GM20431 (cell line): ENCODE data around the gene PRSS12.
"Not testable (repeated sequence)": the region's sequence is repeated elsewhere in the genome, so short reads cannot be mapped to it uniquely, and the experiment has no call there.

Experiments
- in situ Hi-C: fragments of 300-500 bp; cut with MseI, MboI; formaldehyde crosslinking; loops from one replicate; pipeline ENCODE4 v1.15.0; 2020; ENCODE audit warnings: low sequenced_read_pairs; ENCODE audit not compliant: unreplicated experiment

The PRSS12 gene, protein sequence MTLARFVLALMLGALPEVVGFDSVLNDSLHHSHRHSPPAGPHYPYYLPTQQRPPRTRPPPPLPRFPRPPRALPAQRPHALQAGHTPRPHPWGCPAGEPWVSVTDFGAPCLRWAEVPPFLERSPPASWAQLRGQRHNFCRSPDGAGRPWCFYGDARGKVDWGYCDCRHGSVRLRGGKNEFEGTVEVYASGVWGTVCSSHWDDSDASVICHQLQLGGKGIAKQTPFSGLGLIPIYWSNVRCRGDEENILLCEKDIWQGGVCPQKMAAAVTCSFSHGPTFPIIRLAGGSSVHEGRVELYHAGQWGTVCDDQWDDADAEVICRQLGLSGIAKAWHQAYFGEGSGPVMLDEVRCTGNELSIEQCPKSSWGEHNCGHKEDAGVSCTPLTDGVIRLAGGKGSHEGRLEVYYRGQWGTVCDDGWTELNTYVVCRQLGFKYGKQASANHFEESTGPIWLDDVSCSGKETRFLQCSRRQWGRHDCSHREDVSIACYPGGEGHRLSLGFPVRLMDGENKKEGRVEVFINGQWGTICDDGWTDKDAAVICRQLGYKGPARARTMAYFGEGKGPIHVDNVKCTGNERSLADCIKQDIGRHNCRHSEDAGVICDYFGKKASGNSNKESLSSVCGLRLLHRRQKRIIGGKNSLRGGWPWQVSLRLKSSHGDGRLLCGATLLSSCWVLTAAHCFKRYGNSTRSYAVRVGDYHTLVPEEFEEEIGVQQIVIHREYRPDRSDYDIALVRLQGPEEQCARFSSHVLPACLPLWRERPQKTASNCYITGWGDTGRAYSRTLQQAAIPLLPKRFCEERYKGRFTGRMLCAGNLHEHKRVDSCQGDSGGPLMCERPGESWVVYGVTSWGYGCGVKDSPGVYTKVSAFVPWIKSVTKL

DNA sequence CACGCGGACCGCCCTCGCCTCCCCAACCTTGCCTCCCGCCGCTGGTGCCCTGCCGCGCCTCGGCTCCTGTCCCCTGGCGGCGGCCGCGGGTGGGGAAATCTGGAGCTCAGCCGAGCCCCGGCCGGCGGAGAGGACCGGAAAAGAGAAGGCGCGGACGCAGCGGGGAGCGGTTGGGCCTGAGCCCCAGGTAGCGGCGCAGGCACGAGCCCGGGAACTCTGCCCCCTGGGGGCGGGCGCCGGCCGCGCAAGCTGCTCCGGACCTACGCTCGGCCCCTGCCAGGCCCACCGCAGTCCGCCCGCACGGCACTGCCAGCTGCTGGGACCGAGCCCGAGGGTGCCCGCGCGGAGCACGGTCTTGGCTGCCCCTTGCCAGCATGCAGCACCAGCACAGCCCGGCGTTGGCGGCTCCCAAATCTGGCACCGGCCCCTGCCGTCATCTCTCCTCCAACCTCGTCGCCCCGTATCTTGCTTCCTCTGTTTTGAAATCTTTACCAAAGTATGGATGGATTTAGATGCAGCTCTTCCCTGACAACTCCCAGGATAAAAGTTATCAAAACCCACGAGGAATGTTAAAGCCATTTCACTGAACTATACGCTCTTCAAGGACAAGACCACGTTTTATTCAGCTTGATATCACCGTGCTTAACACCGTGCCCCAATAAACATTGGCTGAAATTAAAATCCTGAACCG, at the start of gene PRSS12:
TSS of gene PRSS12 (minus strand) at position 161 of the 691 bp plus-strand sequence. CDS start 283 bp downstream, outside the sequence.
- in situ Hi-C loops = no loop called here

- in situ Hi-C loops = no loop called here
These were observed 47.6 kb upstream of the PRSS12 start for GRCh38 chr4:118400356-118400755.

DNA sequence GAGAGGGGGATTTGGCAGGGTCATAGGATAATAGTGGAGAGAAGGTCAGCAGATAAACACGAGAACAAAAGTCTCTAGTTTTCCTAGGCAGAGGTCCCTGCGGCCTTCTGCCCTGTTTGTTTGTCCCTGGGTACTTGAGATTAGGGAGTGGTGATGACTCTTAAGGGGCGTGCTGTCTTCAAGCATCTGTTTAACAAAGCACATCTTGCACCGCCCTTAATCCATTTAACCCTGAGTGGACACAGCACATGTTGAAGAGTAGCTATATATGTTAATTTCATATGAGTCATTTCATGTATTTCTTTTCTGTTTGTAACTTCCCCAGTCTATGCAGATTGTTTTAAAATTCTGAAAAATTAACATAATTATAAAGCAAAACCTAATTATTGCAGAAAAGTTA, 47.1 kb upstream of the PRSS12 start:
- in situ Hi-C loops = not testable (repeated sequence)

- in situ Hi-C loops = no loop called here
These were observed 45.7 kb upstream of the PRSS12 start for GRCh38 chr4:118398226-118399090.

- in situ Hi-C loops = no loop called here
These were observed 44.8 kb upstream of the PRSS12 start for GRCh38 chr4:118397623-118397979.

GRCh38 chr4:118396881-118397622, 44.2 kb upstream of the PRSS12 start:
- in situ Hi-C loops = no loop called here

DNA sequence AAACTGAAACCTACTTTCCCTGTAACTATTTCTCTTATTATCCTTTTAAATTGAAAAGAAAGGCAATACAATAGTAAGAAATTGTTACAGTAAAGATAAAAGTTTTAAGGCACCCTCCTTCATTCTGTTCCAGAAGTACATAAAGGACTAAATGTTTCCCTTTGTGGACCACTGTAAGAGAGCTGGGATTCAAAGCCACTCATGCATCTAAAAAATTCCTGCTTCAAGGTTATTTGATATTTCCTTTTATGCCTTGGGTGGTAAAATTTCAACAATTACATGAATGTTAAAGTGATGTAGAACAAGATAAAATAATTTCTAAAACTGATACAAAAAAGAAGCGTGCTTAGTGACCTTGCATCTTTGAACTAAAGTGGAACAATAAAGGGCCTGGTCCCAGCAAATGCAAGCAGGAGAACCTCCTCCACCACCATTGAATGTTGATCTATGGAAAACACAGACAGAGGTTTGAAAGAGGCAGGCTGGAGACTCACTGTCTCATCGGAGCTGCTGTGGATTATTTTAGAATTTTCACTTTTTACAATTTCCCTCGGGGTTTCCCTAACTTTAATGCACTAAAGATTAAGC, 42.3 kb upstream of the PRSS12 start:
- in situ Hi-C loops = no loop called here

- in situ Hi-C loops = not testable (repeated sequence)
These were observed 39.7 kb upstream of the PRSS12 start for GRCh38 chr4:118392509-118392908.

GRCh38 chr4:118390121-118390520, 37.3 kb upstream of the PRSS12 start:
- in situ Hi-C loops = no loop called here

DNA sequence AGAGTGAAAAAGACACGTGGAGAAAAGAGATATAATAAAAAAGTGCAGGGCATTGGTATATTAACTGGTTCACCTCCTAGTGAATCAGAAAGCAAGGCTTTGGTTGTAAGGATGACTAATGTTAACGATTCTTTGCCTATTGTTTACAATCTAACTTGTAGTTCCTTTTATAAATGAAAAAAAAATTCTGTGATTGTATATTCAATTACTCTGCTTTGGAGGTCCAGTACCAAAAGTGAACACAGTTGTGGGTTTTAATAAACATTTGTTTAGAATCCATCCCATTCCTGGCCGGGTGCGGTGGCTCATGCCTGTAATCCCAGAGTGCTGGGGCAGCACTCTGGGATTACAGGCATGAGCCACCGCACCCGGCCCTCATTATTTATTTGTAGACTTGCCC, 36.9 kb upstream of the PRSS12 start:
- in situ Hi-C loops = no loop called here

GRCh38 chr4:118388606-118389005, 35.8 kb upstream of the PRSS12 start:
- in situ Hi-C loops = no loop called here

DNA sequence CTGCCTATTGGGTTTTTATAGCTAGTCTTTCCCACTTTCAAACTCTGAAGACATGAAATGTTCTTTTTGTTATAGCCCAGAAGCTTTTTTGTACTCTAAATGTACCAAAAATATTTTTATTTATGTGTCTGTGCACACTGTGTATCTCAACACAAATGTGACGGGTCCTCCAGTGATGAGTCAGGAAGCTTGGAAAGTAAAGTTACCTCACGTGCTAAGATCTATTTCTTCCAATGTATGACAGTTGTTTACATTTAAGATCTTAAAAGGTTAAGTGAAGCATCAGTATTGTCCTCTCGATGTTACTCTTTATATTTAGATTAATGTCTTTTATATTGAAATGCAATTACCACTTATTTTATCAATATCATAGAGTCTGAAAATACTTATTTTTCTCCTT, 29.1 kb upstream of the PRSS12 start:
- in situ Hi-C loops = no loop called here

GRCh38 chr4:118373614-118374255, 20.9 kb upstream of the PRSS12 start:
- in situ Hi-C loops = no loop called here

- in situ Hi-C loops = no loop called here
These were observed 19.4 kb upstream of the PRSS12 start for GRCh38 chr4:118372251-118372650.

DNA sequence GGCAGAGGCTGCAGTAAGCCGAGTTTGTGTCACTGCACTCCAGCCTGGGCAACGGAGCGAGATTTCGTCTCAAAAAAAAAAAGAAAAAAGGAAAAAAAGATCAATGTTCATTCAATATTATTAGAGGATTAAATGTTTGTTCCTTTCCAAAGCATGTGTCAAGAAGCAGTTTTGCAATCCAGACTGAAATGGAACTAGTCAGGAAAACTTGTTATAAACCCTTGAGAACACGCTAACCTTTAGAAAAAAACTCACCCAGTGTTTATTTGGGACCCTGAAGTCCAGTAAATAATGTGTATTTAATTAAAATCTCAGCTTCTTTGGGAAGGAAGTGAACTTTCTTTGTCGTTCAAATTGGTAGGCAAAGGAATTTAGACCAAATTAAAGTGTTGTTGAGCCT, 16.4 kb upstream of the PRSS12 start:
- in situ Hi-C loops = no loop called here

- in situ Hi-C loops = no loop called here
These were observed 15.1 kb upstream of the PRSS12 start for GRCh38 chr4:118367872-118368271.

GRCh38 chr4:118367361-118367760, 14.6 kb upstream of the PRSS12 start:
- in situ Hi-C loops = no loop called here

- in situ Hi-C loops = no loop called here
These were observed 10.4 kb upstream of the PRSS12 start for GRCh38 chr4:118363166-118363565.
